Measurements from ENCODE around the gene ZNF442. TPM values are rescaled to one million over a fixed set of nuclear protein-coding genes. Genes with fewer than 3 reads are reported as not detected.

Gene ZNF442
- not detected in 5 replicates for total RNA-seq (2022; extraction: Qiagen RNA extraction; ENCODE audit: low read depth)

DNA sequence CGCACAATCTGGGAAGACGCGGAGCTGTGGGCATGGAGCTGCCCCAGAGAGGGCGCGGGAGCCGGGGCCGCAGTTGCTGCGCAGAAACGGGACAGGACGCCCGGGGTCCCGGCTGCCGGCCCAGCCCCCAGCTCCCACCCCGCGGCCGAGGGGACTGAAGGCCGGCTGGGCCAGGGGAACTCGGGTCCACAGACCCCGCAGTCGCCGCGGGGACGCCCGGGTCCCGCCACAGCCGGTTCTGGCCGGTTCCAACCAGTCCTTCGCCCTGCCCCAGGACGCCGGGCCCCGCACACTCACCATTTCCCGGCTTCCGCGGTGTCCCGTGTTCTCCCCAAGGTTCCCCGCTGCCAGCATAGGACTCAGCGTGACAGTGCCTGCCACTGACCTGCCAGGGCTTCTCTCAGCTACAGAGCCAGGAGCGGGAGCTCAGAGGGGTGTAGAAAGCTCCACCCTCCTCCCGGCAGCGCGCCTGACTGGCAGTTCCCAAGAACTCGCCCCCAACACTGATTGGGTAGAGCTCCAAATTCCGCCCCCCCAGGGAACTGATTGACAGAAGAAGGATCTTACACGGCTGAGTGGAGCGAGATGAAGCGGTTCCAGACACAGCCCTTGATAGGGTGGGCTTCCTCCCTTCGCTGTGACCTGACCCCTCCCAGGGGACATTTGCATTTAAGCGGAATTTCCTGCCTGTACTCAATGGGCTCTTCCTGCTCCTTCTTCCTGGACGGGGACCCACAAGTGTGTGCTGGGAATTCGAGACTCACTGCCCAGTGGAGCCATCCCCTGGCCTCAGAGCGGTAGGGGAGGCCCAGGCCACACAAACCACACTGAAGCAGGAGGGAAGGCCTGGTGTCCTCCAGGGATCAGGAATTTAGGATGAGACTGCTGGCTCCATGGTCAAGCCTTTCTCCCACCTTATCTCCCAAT, at the start of gene ZNF442:
Gene ZNF442 (minus strand): TSS at position 448 of the 927 bp plus-strand sequence. CDS start 2,052 bp downstream, outside the sequence.

DNA sequence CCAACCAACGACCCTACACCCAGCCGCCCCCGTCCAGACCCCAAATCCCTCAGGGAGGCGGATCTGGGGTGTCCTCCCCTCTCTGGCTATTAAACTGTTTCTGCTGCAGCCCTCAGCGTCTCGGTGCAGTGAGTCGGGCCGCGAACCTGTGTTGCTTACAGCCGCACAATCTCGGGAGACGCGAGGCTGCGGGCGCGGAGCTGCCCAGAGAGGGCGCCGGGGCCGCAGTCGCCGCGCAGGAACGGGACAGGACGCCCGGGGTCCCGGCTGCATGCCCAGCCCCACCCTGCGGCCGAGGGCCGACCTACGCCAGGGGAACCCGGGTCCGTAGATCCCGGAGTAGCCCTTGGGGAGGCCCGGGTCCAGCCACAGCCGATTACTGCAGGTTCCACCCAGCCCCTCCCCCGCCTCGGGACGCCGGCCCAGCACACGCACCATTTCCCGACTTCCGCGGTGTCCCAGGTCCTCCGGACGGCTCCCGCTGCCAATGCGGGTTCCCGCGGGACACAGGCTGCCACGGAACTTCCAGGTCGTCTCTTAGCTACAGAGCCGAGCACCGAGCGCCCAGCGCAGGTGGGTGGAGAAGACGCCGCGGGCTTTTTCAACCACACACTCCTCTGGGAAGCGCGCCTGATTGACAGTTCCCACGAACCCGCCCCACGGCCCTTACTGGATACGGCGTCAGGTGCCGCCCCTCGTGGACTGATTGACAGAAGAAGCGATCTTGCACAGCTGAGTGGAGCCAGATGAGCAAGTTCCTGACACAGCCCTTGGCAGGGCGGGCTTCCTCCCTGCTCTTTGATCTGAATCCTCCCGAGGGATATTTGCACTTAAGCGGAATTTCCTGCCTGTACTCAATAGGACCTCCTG, 35.4 kb upstream of the ZNF442 start, which contains the start of gene ZNF799:
Gene ZNF799 (minus strand): TSS at position 639 of the 870 bp plus-strand sequence. CDS start 201 bp downstream, at position 438.

DNA sequence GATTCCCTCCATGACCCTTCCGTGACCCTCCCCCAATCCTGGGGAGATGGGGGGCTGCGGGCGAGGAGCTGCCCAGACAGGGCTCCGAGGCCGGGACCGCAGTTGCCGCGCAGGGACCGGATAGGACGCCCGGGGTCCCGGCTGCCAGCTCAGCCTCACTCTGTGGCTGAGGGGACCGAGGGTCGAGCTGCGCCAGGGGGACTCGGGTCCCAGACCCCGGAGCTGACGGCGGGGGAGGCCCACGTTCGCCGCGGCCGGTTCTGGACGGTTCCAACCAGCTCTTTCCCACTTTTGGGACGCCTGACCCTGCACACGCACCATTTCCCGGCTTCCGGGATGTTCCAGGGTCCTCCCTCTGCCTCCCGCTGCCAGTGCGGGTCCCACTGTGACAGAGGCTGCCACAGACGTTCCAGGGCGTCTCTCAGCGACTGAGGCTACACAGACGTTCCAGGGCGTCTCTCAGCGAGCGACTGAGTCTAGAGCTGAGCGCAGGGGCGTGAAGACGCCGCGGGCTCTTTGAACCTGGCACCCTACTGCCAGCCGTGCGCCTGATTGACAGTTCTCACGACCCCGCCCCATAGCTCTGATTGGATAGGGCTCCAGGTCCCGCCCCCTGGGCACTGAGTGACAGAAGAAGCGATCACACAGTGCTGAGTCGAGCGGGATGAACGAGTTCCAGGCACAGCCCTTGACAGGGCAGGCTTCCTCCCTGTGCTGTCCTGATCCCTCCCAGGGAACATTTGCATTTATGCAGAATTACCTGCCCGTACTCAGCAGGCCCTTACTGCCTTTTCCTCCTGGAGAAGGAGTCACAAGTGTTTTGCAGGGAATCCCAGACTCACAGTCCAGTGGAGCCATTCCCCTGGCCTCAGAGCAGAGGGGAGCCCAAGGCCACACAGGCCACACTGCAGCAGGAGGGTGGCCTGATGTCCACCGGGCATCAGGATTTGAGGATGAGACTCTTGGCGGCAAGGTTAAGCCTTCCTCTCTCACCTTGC, 32.0 kb downstream of the ZNF442 start, which contains the start of gene ZNF563:
Gene ZNF563 (minus strand): TSS at position 472 of the 998 bp plus-strand sequence. CDS start 151 bp downstream, at position 321.

Other genes with a start within 250 kb of the ZNF442 start
- gene ZNF20, start 225.3 kb downstream of the ZNF442 start, total RNA-seq (2022; extraction: Qiagen RNA extraction; ENCODE audit: low read depth) = 0.11 to 0.35 TPM in 2 of 5 replicates, not detected in the others
- not detected in 5 replicates for gene ZNF625, start 208.9 kb downstream of the ZNF442 start, total RNA-seq (2022; extraction: Qiagen RNA extraction; ENCODE audit: low read depth)
- 1.3 to 3.8 TPM (median 1.7 TPM) in 5 replicates for gene ZNF136, start 202.6 kb downstream of the ZNF442 start, total RNA-seq (2022; extraction: Qiagen RNA extraction; ENCODE audit: low read depth)
- gene ZNF44, start 70.8 kb downstream of the ZNF442 start, total RNA-seq (2022; extraction: Qiagen RNA extraction; ENCODE audit: low read depth) = 0.57 to 0.80 TPM (median 0.72 TPM) in 5 replicates
- gene ZNF563, start 32.0 kb downstream of the ZNF442 start, total RNA-seq (2022; extraction: Qiagen RNA extraction; ENCODE audit: low read depth) = not detected in 5 replicates
- gene ZNF799, start 35.6 kb upstream of the ZNF442 start, total RNA-seq (2022; extraction: Qiagen RNA extraction; ENCODE audit: low read depth) = 1.4 to 1.7 TPM (median 1.5 TPM) in 5 replicates
- gene ZNF443, start 75.3 kb upstream of the ZNF442 start, total RNA-seq (2022; extraction: Qiagen RNA extraction; ENCODE audit: low read depth) = 0.89 to 1.4 TPM (median 1.00 TPM) in 5 replicates
- gene ZNF709, start 119.1 kb upstream of the ZNF442 start, total RNA-seq (2022; extraction: Qiagen RNA extraction; ENCODE audit: low read depth) = 0.02 to 0.05 TPM in 2 of 5 replicates, not detected in the others
- gene ZNF564, start 185.8 kb upstream of the ZNF442 start, total RNA-seq (2022; extraction: Qiagen RNA extraction; ENCODE audit: low read depth) = 1.7 to 2.6 TPM (median 2.1 TPM) in 5 replicates
- 0.62 to 1.1 TPM (median 0.84 TPM) in 5 replicates for gene ZNF490, start 245.1 kb upstream of the ZNF442 start, total RNA-seq (2022; extraction: Qiagen RNA extraction; ENCODE audit: low read depth)
- gene ZNF791, start 245.2 kb upstream of the ZNF442 start, total RNA-seq (2022; extraction: Qiagen RNA extraction; ENCODE audit: low read depth) = 4.7 to 6.6 TPM (median 6.2 TPM) in 5 replicates